Naive B cell (primary cell): ENCODE measurements around the gene XKR3. TPM values are rescaled to one million over a fixed set of nuclear protein-coding genes. Genes with fewer than 3 reads are reported as not detected.

Source experiments
- ATAC-seq, 2 donors: fragments of 150-1000 bp; cut with Tn5 transposase; 2 replicates each; pipeline ENCODE4 v1.10.0; 2021; ENCODE audit warnings: low read depth in 2 of 2, mild to moderate bottlenecking in 2 of 2, moderate library complexity in 2 of 2
- DNase-seq: peaks from one replicate; pipeline ENCODE4 v3.0.0; 2022
- H3K27ac Mint-ChIP-seq, 6 donors: one replicate each; pipeline ENCODE4 v1.8.0; 2020 to 2022; ENCODE audit warnings: mild to moderate bottlenecking in 6 of 6, mixed read lengths in 6 of 6, moderate library complexity in 5 of 6, inconsistent platforms in 2 of 6
- H3K27me3 Mint-ChIP-seq, 3 donors: one replicate each; pipeline ENCODE4 v1.8.0; 2021 to 2022; ENCODE audit warnings: mixed read lengths in 3 of 3, mild to moderate bottlenecking in 1 of 3
- H3K36me3 Mint-ChIP-seq, 2 donors: one replicate each; pipeline ENCODE4 v1.8.0; 2020 to 2022; ENCODE audit warnings: mixed read lengths in 2 of 2, inconsistent platforms in 1 of 2, mild to moderate bottlenecking in 1 of 2
- H3K4me1 Mint-ChIP-seq, 3 donors: one replicate each; pipeline ENCODE4 v1.8.0; 2020 to 2022; ENCODE audit warnings: mixed read lengths in 3 of 3, inconsistent platforms in 1 of 3, mild to moderate bottlenecking in 1 of 3, moderate library complexity in 1 of 3
- H3K4me3 Mint-ChIP-seq, 8 donors: one replicate each; pipeline ENCODE4 v1.8.0; 2020 to 2022; ENCODE audit warnings: mild to moderate bottlenecking in 8 of 8, mixed read lengths in 8 of 8, moderate library complexity in 8 of 8, inconsistent platforms in 2 of 8
- H3K9me3 Mint-ChIP-seq, 7 donors: one replicate each; pipeline ENCODE4 v1.8.0; 2020 to 2022; ENCODE audit warnings: mixed read lengths in 7 of 7, mild to moderate bottlenecking in 5 of 7, inconsistent platforms in 2 of 7, moderate library complexity in 1 of 7
- polyA plus RNA-seq, 6 donors: library from polyadenylated mRNA; unstranded; fragments of 300-500 nt; fragmentation: Illumina TruSeq; gene quantifications; one replicate each; pipeline ENCODE4 v1.2.3, GENCODE V29; 2021; ENCODE audit warnings: low read depth in 6 of 6

The XKR3 gene
- polyA plus RNA-seq, 6 donors from 2014 or later = not detected

GRCh38 chr22:16829985-16830384 is 4.8 kb upstream of the XKR3 start:
- Mint-ChIP-seq H3K36me3 (no peaks in the 10 kb centered on the region), H3K27me3 (peaks cover 0 to 9% (median 0%) of the 10 kb centered on the region in 3 donors), H3K4me3 (no peak overlapping the region), H3K9me3 (no peaks in the 10 kb centered on the region), H3K4me1 (peaks cover 7 to 9% (median 8%) of the 10 kb centered on the region in 3 donors), H3K27ac (no peak overlapping the region)
- ATAC-seq = no peak
- DNase-seq = no peak

GRCh38 chr22:16828876-16829275 is 3.7 kb upstream of the XKR3 start:
- Mint-ChIP-seq H3K4me3 (no peak overlapping the region), H3K36me3 (no peaks in the 10 kb centered on the region), H3K9me3 (no peaks in the 10 kb centered on the region), H3K4me1 (peaks cover 16 to 18% (median 18%) of the 10 kb centered on the region in 3 donors), H3K27ac (no peak overlapping the region), H3K27me3 (peaks cover 0 to 5% (median 0%) of the 10 kb centered on the region in 3 donors)
- DNase-seq = no peak
- ATAC-seq = no peak

GRCh38 chr22:16827506-16827905 is 2.3 kb upstream of the XKR3 start:
- ATAC-seq = no peak

DNA sequence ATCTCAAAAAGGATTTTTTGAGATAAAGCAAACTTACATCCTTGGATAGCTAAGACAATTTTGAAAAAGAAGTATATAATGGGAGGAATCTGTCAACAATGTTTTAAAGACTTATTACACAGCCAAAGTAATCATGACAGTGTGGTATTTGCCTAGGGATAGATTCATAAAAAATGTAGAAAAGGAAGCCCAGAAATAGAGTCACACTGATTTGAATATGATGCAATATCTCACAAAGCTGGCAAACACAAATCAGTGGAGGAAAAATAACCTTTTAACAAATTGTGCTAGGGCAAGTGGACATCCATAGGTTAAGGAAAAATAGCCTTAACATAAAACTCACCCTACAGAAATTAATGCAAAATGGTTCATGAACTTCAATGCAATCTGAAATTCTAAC is 6.0 kb downstream of the XKR3 start:
- Mint-ChIP-seq H3K36me3 (peaks cover 0 to 6% of the 10 kb centered on the region in 2 donors), H3K27ac (no peak overlapping the region), H3K4me3 (no peak overlapping the region), H3K9me3 (peaks cover 3 to 14% (median 9%) of the 10 kb centered on the region in 7 donors), H3K4me1 (peaks cover 6 to 15% (median 15%) of the 10 kb centered on the region in 3 donors), H3K27me3 (no peaks in the 10 kb centered on the region)
- DNase-seq (no peak), ATAC-seq (no peak)

More at GRCh38 chr22:16827506-16827905, 2.3 kb upstream of the XKR3 start:
- Mint-ChIP-seq H3K27ac (no peak overlapping the region), H3K4me1 (peaks cover 16 to 18% (median 18%) of the 10 kb centered on the region in 3 donors), H3K36me3 (no peaks in the 10 kb centered on the region), H3K27me3 (no peaks in the 10 kb centered on the region), H3K4me3 (no peak overlapping the region), H3K9me3 (peaks cover 0 to 1% (median 0%) of the 10 kb centered on the region in 7 donors)
- DNase-seq = no peak

DNA sequence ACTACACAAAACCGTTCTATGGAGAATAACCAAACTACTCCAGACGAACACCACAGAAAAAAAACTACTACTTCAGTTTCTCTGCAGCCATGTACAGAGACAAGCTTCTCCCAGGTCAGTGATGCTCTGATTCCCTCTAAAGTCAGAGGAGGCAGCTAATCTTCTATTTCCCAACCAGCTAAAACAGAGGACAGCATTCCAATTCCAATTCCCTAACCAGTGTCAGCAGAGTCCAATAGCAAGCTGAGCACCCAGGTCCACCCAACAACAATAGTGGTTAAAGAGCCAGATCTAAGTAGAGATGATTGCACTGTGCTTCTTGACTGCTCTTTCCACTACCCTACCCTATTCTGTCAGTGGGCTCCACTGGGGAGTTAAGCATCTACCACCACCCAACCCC is 6.7 kb downstream of the XKR3 start:
- no peak for ATAC-seq
- peaks cover 0 to 6% of the 10 kb centered on the region in 2 donors for H3K36me3 Mint-ChIP-seq
- no peak overlapping the region for H3K4me3 Mint-ChIP-seq
- peaks cover 3 to 19% (median 11%) of the 10 kb centered on the region in 7 donors for H3K9me3 Mint-ChIP-seq
- no peak for DNase-seq
- no peak overlapping the region for H3K27ac Mint-ChIP-seq
- H3K27me3 Mint-ChIP-seq = no peaks in the 10 kb centered on the region
- peaks cover 5 to 13% (median 12%) of the 10 kb centered on the region in 3 donors for H3K4me1 Mint-ChIP-seq

DNA sequence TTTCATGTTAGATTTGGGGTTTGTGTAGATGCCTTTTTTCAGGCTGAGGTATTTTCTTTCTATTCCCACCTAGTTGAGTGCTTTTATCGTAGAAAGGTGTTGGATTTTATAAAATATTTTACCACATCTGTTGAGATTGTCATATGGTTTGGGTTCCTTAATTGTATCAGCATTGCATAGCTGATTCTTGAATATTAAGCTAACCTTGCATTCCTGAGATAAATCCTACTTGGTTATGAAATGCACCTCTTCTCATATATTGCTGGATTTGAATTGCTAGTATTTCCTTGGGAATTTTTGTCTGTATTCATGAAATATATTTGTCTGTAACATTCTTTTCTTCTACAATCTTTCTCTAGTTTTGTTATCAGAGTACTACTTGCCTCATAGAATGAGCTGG is 10.1 kb downstream of the XKR3 start:
- DNase-seq = no peak
- Mint-ChIP-seq H3K4me3 (no peak overlapping the region), H3K4me1 (peaks cover 22 to 28% (median 24%) of the 10 kb centered on the region in 3 donors), H3K36me3 (peaks cover 0 to 6% of the 10 kb centered on the region in 2 donors), H3K27ac (no peak overlapping the region), H3K27me3 (no peaks in the 10 kb centered on the region), H3K9me3 (peaks cover 3 to 18% (median 11%) of the 10 kb centered on the region in 7 donors)
- ATAC-seq = no peak

DNA sequence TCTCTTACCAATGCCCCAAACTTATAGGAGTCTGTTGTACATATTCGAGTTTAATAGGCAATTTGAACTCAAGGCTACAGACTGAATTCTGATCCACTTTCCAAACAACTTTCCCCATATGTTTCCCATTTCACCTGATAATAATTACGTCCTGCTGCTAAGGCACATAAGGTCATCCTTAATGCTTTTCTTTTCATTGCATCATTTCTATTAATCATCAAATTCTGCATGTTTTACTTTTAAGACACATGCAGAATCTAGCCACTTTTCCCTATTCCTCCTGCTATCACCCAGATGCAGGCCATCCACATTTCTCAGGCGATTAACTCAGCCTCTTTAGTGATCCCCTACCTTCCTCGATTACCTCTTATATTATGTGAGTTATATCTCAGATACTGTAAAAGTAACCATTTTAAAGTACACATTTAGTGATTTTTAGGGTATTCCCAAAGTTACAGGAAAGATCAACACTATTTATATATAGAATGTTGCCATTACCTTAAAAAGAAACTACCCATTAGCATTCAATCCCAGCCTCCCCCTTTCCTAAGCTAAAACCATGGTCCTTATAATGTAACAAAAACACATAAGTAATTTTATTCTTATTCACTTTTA is 14.9 kb downstream of the XKR3 start:
- peak overlapping the region in 3 of 6 donors; percentile 4 to 81 (median 29) for H3K27ac Mint-ChIP-seq
- H3K4me3 Mint-ChIP-seq = peak overlapping the region in 4 of 8 donors; percentile 2 to 83 (median 63)
- no peak for DNase-seq
- peaks cover 12 to 26% (median 21%) of the 10 kb centered on the region in 3 donors for H3K4me1 Mint-ChIP-seq
- ATAC-seq = no peak
- peaks cover 0 to 6% of the 10 kb centered on the region in 2 donors for H3K36me3 Mint-ChIP-seq
- H3K9me3 Mint-ChIP-seq = peaks cover 0 to 12% (median 6%) of the 10 kb centered on the region in 7 donors
- no peaks in the 10 kb centered on the region for H3K27me3 Mint-ChIP-seq

GRCh38 chr22:16808744-16809143 is 16.5 kb downstream of the XKR3 start:
- Mint-ChIP-seq H3K4me1 (peaks cover 18 to 40% (median 33%) of the 10 kb centered on the region in 3 donors), H3K27ac (peak overlapping the region in 1 of 6 donors; percentile 87), H3K9me3 (peaks cover 0 to under 1% (median 0%) of the 10 kb centered on the region in 7 donors), H3K4me3 (no peak overlapping the region), H3K27me3 (no peaks in the 10 kb centered on the region), H3K36me3 (no peaks in the 10 kb centered on the region)
- DNase-seq = no peak
- no peak for ATAC-seq

DNA sequence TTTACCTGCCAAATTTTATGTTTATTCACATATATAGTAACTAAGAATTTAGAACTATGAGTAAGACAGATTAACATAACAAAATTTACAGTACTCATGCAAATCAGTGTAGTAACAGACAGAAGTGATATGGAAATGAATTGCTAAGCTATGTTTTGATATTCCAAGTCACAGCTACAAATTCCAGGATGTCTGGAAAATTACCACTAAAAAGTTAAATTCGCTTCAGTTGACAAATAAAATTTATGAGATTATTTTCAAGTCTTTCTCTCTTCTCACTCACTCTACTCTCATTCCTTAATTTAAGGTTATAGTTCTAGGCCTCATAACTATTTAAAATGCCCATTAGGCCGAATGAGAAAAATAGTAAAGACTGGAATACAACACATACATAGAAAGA is 18.1 kb downstream of the XKR3 start:
- Mint-ChIP-seq H3K27ac (no peak overlapping the region), H3K4me1 (peaks cover 22 to 37% (median 33%) of the 10 kb centered on the region in 3 donors), H3K9me3 (no peaks in the 10 kb centered on the region), H3K36me3 (no peaks in the 10 kb centered on the region), H3K27me3 (no peaks in the 10 kb centered on the region), H3K4me3 (no peak overlapping the region)
- no peak for DNase-seq
- no peak for ATAC-seq

DNA sequence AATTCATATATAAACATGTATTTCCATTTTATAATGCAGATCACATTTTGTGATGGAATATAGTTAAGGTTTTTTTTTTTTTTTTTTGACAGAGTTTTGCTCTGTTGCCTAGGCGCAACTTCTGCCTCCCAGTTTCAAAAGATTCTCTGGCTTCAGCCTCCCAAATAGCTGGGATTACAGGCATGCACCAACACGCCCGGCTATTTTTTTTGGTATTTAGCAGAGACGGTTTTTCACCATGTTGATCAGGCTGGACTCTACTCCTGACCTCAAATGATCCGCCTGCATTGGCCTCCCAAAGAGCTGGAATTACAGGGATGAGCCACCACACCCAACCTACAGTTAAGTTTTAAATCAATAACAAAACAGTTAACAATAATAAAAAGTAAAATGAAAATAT is 18.8 kb downstream of the XKR3 start:
- H3K27me3 Mint-ChIP-seq = no peaks in the 10 kb centered on the region
- no peak for DNase-seq
- H3K4me1 Mint-ChIP-seq = peaks cover 22 to 33% (median 31%) of the 10 kb centered on the region in 3 donors
- ATAC-seq = no peak
- H3K36me3 Mint-ChIP-seq = no peaks in the 10 kb centered on the region
- H3K27ac Mint-ChIP-seq = no peak overlapping the region
- no peak overlapping the region for H3K4me3 Mint-ChIP-seq
- no peaks in the 10 kb centered on the region for H3K9me3 Mint-ChIP-seq

GRCh38 chr22:16804882-16805281 is 20.3 kb downstream of the XKR3 start:
- ATAC-seq (peak; percentile 40 to 56), DNase-seq (no peak)
- Mint-ChIP-seq H3K27ac (peak overlapping the region in 4 of 6 donors; percentile 70 to 86 (median 78)), H3K27me3 (no peaks in the 10 kb centered on the region), H3K9me3 (no peaks in the 10 kb centered on the region), H3K36me3 (no peaks in the 10 kb centered on the region), H3K4me1 (peaks cover 11 to 19% (median 15%) of the 10 kb centered on the region in 3 donors), H3K4me3 (no peak overlapping the region)

DNA sequence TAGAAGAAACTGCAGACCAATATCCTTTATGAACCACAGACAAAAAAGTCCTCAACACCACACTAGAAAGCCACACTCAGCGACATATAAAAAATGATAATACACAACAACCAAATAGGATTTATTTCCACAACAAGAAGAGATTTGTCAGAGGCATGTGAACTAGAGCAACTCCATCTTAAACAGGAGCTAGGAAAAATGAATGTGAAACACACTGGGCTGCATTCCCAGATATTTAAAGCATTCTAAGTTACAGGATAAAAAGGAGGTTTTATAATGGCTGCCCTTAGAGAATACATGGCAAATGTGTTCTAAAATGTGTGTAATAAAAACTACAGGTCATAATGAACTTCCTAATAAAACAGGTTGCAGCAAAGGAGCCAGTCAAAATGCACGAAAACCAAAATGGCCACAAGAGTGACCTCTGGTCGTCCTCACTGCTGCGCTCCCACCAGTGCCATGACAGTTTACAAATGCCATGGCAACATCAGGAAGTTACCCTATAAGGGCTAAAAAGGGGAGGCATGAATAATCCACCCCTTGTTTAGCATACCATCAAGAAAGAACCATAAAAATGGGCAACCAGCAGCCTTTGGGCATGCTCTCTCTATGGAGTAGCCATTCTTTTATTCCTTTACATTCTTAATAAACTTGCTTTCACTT is 21.8 kb downstream of the XKR3 start:
- DNase-seq (no peak), ATAC-seq (no peak)
- Mint-ChIP-seq H3K9me3 (no peaks in the 10 kb centered on the region), H3K36me3 (no peaks in the 10 kb centered on the region), H3K4me3 (no peak overlapping the region), H3K4me1 (peaks cover 10 to 14% (median 12%) of the 10 kb centered on the region in 3 donors), H3K27ac (no peak overlapping the region), H3K27me3 (no peaks in the 10 kb centered on the region)

DNA sequence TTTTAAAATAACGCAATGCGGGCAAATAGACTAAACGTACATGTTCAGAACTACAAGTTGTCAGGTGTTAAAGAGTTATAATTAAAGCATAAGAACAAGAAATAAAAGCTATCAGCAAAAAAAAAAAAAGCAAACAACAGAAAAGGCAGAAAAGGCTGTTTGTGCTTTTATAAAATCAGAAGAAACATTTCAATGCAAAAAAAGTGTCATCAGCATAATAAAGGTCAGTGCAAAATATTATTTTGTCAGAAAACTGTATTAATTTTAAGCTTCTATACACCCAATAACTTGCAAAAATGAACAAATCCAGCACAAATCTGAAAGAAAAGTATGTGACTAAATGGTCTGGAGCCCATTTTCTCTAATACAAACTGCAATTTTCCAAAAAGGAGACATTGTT is 23.6 kb downstream of the XKR3 start:
- H3K4me3 Mint-ChIP-seq = no peak overlapping the region
- peak overlapping the region in 1 of 6 donors; percentile 47 for H3K27ac Mint-ChIP-seq
- DNase-seq = no peak
- H3K9me3 Mint-ChIP-seq = no peaks in the 10 kb centered on the region
- no peaks in the 10 kb centered on the region for H3K27me3 Mint-ChIP-seq
- ATAC-seq = no peak
- peaks cover 15 to 25% (median 24%) of the 10 kb centered on the region in 3 donors for H3K4me1 Mint-ChIP-seq
- no peaks in the 10 kb centered on the region for H3K36me3 Mint-ChIP-seq

DNA sequence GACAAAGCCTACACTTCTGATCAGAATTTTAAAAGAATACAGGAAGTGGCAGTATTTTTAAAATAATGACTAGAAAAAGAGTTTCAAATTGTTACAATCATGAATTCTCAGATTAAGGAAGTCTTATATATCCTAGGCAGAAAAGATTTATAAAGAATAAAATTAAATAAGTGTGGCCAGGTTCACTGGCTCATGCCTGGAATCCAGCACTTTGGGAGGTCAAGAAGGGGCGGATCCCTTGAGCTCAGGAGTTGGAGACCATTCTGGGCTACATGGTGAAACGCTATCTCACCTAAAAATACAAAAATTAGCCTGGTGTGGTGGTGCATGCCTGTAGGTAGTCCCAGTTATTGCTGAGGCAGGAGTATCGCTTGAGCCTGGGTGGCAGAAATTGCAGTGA is 24.1 kb downstream of the XKR3 start:
- ATAC-seq = no peak
- Mint-ChIP-seq H3K27me3 (no peaks in the 10 kb centered on the region), H3K27ac (no peak overlapping the region), H3K4me3 (no peak overlapping the region), H3K9me3 (no peaks in the 10 kb centered on the region), H3K4me1 (peaks cover 15 to 25% (median 24%) of the 10 kb centered on the region in 3 donors), H3K36me3 (no peaks in the 10 kb centered on the region)
- no peak for DNase-seq
